Stimulated activated effector memory CD8-positive, alpha-beta T cell treated with anti-CD3 and anti-CD28 coated beads, Interleukin-12 subunit alpha, Interleukin-12 subunit beta, amount 100 ng/mL, for 72 hours (primary cell): Measurements from ENCODE around the gene ANKH.

ENCODE experiments used
- ATAC-seq: fragments of 150-1000 bp; cut with Tn5 transposase; 2 replicates; pipeline ENCODE4 v1.10.0; 2021
- DNase-seq, 2 donors: peaks; one replicate each; pipeline ENCODE4 v3.0.0; 2021 to 2022; ENCODE audit warnings: low spot score in 2 of 2
- H3K27ac Mint-ChIP-seq: one replicate; pipeline ENCODE4 v1.8.0; 2022; ENCODE audit warnings: mild to moderate bottlenecking, mixed read lengths
- H3K36me3 Mint-ChIP-seq: one replicate; pipeline ENCODE4 v1.8.0; 2022; ENCODE audit warnings: mild to moderate bottlenecking, mixed read lengths
- H3K4me1 Mint-ChIP-seq: one replicate; pipeline ENCODE4 v1.8.0; 2022; ENCODE audit warnings: mixed read lengths
- H3K4me3 Mint-ChIP-seq: one replicate; pipeline ENCODE4 v1.8.0; 2022; ENCODE audit warnings: mild to moderate bottlenecking, mixed read lengths
- H3K9me3 Mint-ChIP-seq: one replicate; pipeline ENCODE4 v1.8.0; 2022; ENCODE audit warnings: mixed read lengths

ANKH gene

DNA sequence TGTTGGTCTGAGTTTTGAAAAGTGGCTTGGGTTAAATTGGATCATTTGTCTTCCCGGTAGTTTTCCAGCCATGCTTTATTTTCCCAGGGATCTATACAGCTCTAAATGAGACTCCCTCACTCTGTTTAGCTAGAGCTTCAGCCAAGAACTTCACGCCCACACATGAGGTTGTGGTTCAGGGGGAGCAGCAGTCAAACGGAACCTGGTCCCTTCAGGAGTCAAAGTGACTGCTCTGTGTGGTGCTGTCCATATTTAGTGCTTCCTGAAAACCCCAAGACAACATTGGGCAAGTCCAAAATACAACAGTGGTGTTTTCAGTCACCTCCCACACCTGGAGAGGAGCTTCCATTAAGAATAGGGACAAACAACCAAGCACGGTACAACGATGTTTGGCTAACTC lies 90.5 kb downstream of the ANKH start:
- DNase-seq, result no peak
- Mint-ChIP-seq H3K4me1 (peaks cover 48% of the 10 kb centered on the region), H3K36me3 (peaks cover 28% of the 10 kb centered on the region), H3K4me3 (no peak overlapping the region), H3K27ac (no peak overlapping the region), H3K9me3 (no peaks in the 10 kb centered on the region)
- peak; percentile 57 for ATAC-seq

GRCh38 chr5:14779975-14780374 lies 91.6 kb downstream of the ANKH start:
- ATAC-seq (no peak), DNase-seq (no peak)
- Mint-ChIP-seq H3K4me1 (peaks cover 57% of the 10 kb centered on the region), H3K36me3 (peaks cover 28% of the 10 kb centered on the region), H3K27ac (no peak overlapping the region), H3K4me3 (no peak overlapping the region), H3K9me3 (no peaks in the 10 kb centered on the region)

DNA sequence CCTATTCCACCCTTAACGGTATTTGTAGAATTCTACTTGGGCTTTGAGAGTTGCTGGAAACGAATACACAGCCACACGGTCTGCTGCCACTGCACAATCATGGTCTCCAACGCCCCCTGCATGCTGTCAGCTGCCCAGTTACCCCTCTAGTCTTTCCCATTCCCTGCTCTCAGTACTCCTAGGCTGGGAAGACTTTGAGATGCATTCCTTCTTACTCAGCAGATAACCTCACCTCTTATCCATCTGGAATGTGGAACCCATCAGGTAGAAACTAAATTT lies 92.8 kb downstream of the ANKH start:
- Mint-ChIP-seq H3K4me3 (no peak overlapping the region), H3K27ac (no peak overlapping the region), H3K4me1 (peaks cover 51% of the 10 kb centered on the region), H3K36me3 (peaks cover 28% of the 10 kb centered on the region), H3K9me3 (no peaks in the 10 kb centered on the region)
- ATAC-seq, result no peak
- no peak for DNase-seq

DNA sequence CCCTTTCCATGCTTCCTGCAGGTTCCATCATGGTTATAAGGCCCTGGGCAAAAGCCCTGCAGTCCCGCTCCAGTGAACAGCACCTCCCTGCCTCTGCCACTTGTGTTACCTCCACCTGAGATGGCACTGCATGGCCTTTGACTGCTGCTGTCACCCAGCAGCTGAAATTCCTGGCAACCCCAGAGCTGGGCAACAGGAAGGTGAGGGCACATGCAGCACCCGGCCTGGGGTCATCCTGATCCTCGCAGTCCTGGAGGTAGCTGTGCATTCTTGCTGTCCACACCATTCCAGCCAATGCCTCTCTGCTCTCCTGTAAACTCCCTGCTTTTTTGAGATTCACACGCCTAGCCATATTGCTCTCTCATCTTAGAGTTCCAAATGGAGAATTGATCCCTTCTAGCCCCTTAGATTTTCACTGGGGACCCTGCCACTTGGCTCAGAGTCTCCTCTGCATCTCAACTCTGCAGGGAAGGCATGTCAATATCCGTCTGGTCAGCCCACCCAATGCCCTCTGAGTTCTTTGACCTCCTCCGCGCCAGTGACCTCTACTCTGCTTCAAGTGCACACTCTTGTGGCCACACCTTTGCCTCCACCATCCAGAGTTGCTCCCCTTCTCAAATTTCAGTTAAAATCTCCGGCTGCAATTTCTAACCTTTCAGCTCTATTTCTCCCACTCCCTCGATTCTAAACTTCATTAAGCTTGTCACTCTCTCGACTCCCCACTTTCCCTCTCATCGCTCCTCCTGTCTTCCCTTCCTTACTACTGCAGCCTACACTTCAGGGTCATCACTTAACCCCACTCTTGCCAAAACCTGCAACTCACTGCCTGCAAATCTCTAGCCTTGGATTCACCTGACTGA lies 93.4 kb downstream of the ANKH start:
- DNase-seq, result no peak
- no peaks in the 10 kb centered on the region for H3K9me3 Mint-ChIP-seq
- peaks cover 47% of the 10 kb centered on the region for H3K4me1 Mint-ChIP-seq
- ATAC-seq, result no peak
- H3K4me3 Mint-ChIP-seq, result no peak overlapping the region
- H3K36me3 Mint-ChIP-seq, result peaks cover 28% of the 10 kb centered on the region
- no peak overlapping the region for H3K27ac Mint-ChIP-seq

- Mint-ChIP-seq H3K4me1 (peaks cover 53% of the 10 kb centered on the region), H3K9me3 (no peaks in the 10 kb centered on the region), H3K4me3 (no peak overlapping the region), H3K36me3 (peaks cover 34% of the 10 kb centered on the region), H3K27ac (no peak overlapping the region)
- DNase-seq (no peak), ATAC-seq (no peak)
These were observed 94.4 kb downstream of the ANKH start for GRCh38 chr5:14777187-14777586.

GRCh38 chr5:14776602-14777001 lies 95.0 kb downstream of the ANKH start:
- Mint-ChIP-seq H3K4me3 (no peak overlapping the region), H3K36me3 (peaks cover 34% of the 10 kb centered on the region), H3K4me1 (peaks cover 47% of the 10 kb centered on the region), H3K27ac (peak overlapping the region; percentile 64), H3K9me3 (no peaks in the 10 kb centered on the region)
- no peak for ATAC-seq
- no peak for DNase-seq

DNA sequence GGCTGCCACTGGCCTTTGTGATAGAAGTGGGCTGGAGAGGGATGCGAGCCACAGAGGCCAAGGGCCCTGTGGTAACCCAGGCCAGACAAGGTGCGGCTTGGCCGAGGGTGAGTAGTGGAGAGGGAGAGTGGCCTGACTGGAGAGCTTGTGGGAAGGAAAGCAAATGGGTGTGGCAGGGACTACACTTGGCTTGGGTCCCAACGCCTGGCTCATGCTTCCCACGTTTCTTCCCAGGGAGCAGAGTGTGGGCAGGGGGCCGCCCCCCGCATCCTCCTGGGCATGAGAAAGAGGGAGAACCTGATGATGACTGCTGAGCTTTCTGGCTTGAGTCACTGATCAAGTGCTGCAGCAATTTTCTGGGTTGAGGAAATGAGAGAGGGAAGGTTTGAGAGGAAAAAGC lies 95.7 kb downstream of the ANKH start:
- peak overlapping the region; percentile 64 for H3K27ac Mint-ChIP-seq
- H3K4me1 Mint-ChIP-seq, result peaks cover 42% of the 10 kb centered on the region
- H3K36me3 Mint-ChIP-seq, result peaks cover 29% of the 10 kb centered on the region
- H3K4me3 Mint-ChIP-seq, result no peak overlapping the region
- no peak for ATAC-seq
- no peak for DNase-seq
- no peaks in the 10 kb centered on the region for H3K9me3 Mint-ChIP-seq

- Mint-ChIP-seq H3K9me3 (no peaks in the 10 kb centered on the region), H3K27ac (no peak overlapping the region), H3K4me3 (no peak overlapping the region), H3K36me3 (peaks cover 13% of the 10 kb centered on the region), H3K4me1 (peaks cover 28% of the 10 kb centered on the region)
- ATAC-seq, result no peak
- DNase-seq, result no peak
These were observed 98.0 kb downstream of the ANKH start for GRCh38 chr5:14773588-14773987.

DNA sequence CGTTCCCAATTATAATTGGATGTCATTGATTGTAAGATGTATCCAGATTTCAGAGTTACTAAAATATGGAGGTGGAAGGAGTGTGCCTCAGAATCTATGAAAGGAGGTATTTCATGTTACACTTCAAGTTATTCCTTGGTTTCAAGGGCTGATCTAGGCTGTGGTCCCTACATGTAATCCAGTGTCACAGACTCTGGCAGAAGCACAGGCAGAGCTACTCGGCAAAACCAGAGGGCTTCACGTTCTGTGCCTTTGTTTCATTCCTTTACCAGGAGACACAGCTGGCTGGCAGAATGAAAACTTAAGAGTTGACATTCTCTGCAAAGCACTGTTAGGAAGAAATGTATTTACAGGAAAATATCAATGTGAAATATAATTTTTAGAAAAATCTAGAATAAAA lies 99.6 kb downstream of the ANKH start:
- peaks cover 22% of the 10 kb centered on the region for H3K36me3 Mint-ChIP-seq
- H3K27ac Mint-ChIP-seq, result no peak overlapping the region
- H3K9me3 Mint-ChIP-seq, result no peaks in the 10 kb centered on the region
- DNase-seq (no peak), ATAC-seq (no peak)
- peaks cover 32% of the 10 kb centered on the region for H3K4me1 Mint-ChIP-seq
- H3K4me3 Mint-ChIP-seq, result no peak overlapping the region

DNA sequence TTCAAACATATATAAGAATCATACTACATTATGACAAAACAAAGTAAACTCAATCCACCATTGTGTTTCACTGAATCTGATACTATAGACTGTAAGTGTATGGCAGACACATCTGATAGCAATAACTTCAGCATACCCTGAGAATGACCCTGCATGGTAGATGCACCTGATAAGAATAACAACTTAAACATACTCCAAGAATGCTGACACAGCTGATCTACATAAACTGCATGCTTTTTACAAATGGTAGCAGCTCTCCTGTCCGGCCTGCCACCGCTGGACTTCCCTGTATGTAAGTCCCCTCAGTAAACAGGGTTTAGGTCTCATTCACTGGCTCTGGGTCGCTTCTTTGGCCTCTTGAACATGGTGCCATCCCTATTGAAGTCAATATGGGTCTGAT lies 100.4 kb downstream of the ANKH start:
- peaks cover 30% of the 10 kb centered on the region for H3K36me3 Mint-ChIP-seq
- H3K9me3 Mint-ChIP-seq, result no peaks in the 10 kb centered on the region
- ATAC-seq, result no peak
- H3K4me3 Mint-ChIP-seq, result no peak overlapping the region
- H3K4me1 Mint-ChIP-seq, result peaks cover 32% of the 10 kb centered on the region
- no peak overlapping the region for H3K27ac Mint-ChIP-seq
- DNase-seq, result peak in 1 of 2 donors; percentile 37

DNA sequence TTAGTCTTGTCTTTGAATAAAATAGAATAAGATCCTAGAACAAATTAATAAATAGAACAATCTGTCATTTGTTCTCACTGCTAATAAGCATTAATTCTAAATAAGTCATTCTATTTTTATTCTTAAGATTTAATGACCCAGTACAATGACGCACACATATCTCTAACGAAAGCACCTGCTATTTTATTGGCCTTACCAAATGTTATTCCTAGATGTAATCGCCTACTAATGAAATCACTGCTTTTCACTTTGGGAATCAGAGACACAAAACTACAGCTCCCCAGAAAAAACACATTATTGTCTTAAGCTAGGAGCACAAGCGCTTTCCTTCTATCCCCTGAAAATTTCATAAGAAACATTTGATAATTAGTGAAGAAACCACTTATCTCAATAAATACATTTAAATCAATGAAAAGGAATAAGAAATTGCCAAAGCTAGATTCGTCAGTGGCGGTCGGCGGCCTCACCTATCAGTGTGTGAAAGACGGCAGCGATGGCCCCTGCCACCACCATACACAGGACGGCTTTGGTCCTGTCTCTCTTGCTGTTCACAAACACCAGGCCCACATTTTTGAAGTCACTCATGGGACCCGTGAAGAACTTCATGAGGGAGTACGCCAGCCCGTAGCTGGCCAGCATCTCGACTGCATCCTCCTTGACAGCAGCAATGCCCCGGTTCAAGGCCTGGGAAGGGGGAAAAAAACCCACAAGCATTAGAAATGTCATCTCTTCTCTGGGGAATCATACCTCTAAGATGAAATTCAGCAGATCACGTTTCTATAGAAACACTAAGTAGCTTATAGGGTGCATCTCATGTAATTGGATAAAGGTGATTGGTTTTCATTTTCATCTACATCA lies 102.8 kb downstream of the ANKH start:
- no peak overlapping the region for H3K4me3 Mint-ChIP-seq
- no peaks in the 10 kb centered on the region for H3K9me3 Mint-ChIP-seq
- H3K4me1 Mint-ChIP-seq, result peaks cover 22% of the 10 kb centered on the region
- DNase-seq (no peak), ATAC-seq (no peak)
- no peak overlapping the region for H3K27ac Mint-ChIP-seq
- H3K36me3 Mint-ChIP-seq, result peaks cover 42% of the 10 kb centered on the region

GRCh38 chr5:14767735-14768507 lies 103.7 kb downstream of the ANKH start:
- H3K4me3 Mint-ChIP-seq, result no peak overlapping the region
- no peak overlapping the region for H3K27ac Mint-ChIP-seq
- no peaks in the 10 kb centered on the region for H3K9me3 Mint-ChIP-seq
- peak; percentile 62 for ATAC-seq
- no peak for DNase-seq
- H3K4me1 Mint-ChIP-seq, result peaks cover 22% of the 10 kb centered on the region
- H3K36me3 Mint-ChIP-seq, result peaks cover 42% of the 10 kb centered on the region

GRCh38 chr5:14767053-14767452 lies 104.5 kb downstream of the ANKH start:
- H3K4me3 Mint-ChIP-seq, result no peak overlapping the region
- no peak for DNase-seq
- ATAC-seq, result no peak
- H3K9me3 Mint-ChIP-seq, result no peaks in the 10 kb centered on the region
- H3K27ac Mint-ChIP-seq, result no peak overlapping the region
- peaks cover 36% of the 10 kb centered on the region for H3K36me3 Mint-ChIP-seq
- peaks cover 16% of the 10 kb centered on the region for H3K4me1 Mint-ChIP-seq

DNA sequence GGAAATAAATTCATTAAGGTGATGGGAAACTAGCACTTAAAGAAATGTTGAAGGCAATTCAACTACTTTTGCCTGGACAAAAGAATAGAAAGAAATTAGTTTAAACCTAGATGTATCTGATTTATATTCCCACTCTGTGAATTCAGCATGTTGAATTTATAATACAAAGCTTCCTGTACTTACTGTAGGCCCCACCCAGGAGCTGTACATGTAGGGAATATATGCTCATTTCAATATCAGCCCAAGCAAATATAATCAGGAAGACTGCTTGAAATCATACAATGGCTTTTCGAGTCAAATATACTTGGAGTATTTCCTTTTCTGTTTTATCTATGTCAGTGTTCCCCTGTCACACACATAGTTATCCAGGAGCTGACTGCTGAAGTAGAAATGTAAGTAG lies 105.0 kb downstream of the ANKH start:
- ATAC-seq (no peak), DNase-seq (no peak)
- Mint-ChIP-seq H3K9me3 (no peaks in the 10 kb centered on the region), H3K4me1 (peaks cover 16% of the 10 kb centered on the region), H3K27ac (no peak overlapping the region), H3K36me3 (peaks cover 36% of the 10 kb centered on the region), H3K4me3 (no peak overlapping the region)

- Mint-ChIP-seq H3K36me3 (peaks cover 36% of the 10 kb centered on the region), H3K9me3 (no peaks in the 10 kb centered on the region), H3K27ac (no peak overlapping the region), H3K4me1 (peaks cover 16% of the 10 kb centered on the region), H3K4me3 (no peak overlapping the region)
- DNase-seq (no peak), ATAC-seq (no peak)
These were observed 106.0 kb downstream of the ANKH start for GRCh38 chr5:14765587-14765986.
